Erythroblast (primary cell): ENCODE data around the gene NEU4.
"Not testable (repeated sequence)": the region's sequence is repeated elsewhere in the genome, so short reads cannot be mapped to it uniquely, and the experiment has no call there.

ENCODE experiments used
- DNase-seq, 2 experiments: peaks; one replicate each; lab custom pipeline; 2025; lab: John Stamatoyannopoulos, UW
- GATA1 ChIP-seq: IDR thresholded peaks from 2 replicates; pipeline ENCODE4 v1.6.1; 2011; ENCODE audit warnings: low read depth, mild to moderate bottlenecking, control low read depth, low read length, moderate library complexity
- POLR2A ChIP-seq: IDR thresholded peaks from 2 replicates; pipeline ENCODE4 v1.6.1; 2011; ENCODE audit warnings: mild to moderate bottlenecking, low read length

Gene NEU4

GRCh38 chr2:241801611-241802420, 7.2 kb upstream of the NEU4 start:
- TF ChIP-seq GATA1 (no peak), POLR2A (no peak)
- DNase-seq: no peak

- no peak for TF ChIP-seq POLR2A
- no peak for TF ChIP-seq GATA1
- DNase-seq: no peak
Observed at GRCh38 chr2:241802421-241803318, 6.3 kb upstream of the NEU4 start.

GRCh38 chr2:241803387-241804325, 5.3 kb upstream of the NEU4 start:
- peak; percentile 38 to 48 for DNase-seq
- TF ChIP-seq GATA1: no peak
- TF ChIP-seq POLR2A: no peak

- DNase-seq: no peak
- no peak for TF ChIP-seq GATA1
- no peak for TF ChIP-seq POLR2A
Observed at GRCh38 chr2:241804326-241805229, 4.4 kb upstream of the NEU4 start.

- DNase-seq: not testable (repeated sequence)
Observed at GRCh38 chr2:241806217-241806616, 2.8 kb upstream of the NEU4 start.

- no peak for DNase-seq
- TF ChIP-seq GATA1 (no peak), POLR2A (no peak)
Observed at GRCh38 chr2:241808051-241808720, 807 bp upstream of the NEU4 start.

- no peak for DNase-seq
- no peak for TF ChIP-seq GATA1
- TF ChIP-seq POLR2A: no peak
Observed at GRCh38 chr2:241809383-241810306, 652 bp downstream of the NEU4 start.

GRCh38 chr2:241810307-241811200, 1.6 kb downstream of the NEU4 start:
- no peak for TF ChIP-seq POLR2A
- no peak for TF ChIP-seq GATA1
- DNase-seq: no peak

- TF ChIP-seq POLR2A: no peak
- TF ChIP-seq GATA1: no peak
- no peak for DNase-seq
Observed at GRCh38 chr2:241811201-241811951, 2.4 kb downstream of the NEU4 start.
